ENCODE results near the gene C1D. TPM values are rescaled to one million over a fixed set of nuclear protein-coding genes. Genes with fewer than 3 reads are reported as not detected.

The C1D gene
- polyA plus RNA-seq, 1 donor from 2014 or later: 53.0 TPM

DNA sequence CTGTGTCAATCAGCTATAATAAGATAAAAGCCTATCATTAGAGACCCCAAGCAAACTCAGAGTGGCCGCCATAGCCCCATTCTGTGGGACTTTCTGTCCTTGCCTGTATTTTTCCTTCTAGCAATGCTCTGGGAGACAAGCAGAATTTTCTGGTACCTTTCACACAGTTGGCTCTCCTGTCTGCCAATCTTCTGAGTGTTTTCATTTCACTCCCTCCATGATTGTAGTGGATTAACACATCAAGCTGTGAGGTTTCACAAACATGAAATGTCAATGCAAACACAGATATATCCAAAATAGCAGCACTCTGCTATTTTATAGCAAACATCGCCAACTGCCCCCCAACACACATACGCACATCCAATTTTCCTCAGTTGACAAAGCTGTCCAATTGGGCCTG lies 64.9 kb downstream of the C1D start:
- Histone ChIP-seq H3K36me3 (ENCODE audit: insufficient read depth, low read length) (no peaks in the 10 kb centered on the region), H3K27me3 (ENCODE audit: insufficient read depth, low read depth, low read length) (no peaks in the 10 kb centered on the region), H3K79me2 (replicated peaks; ENCODE audit: insufficient read depth, low read length) (no peaks in the 10 kb centered on the region), H3K9ac (ENCODE audit: low read length) (no peak overlapping the region), H3K9me2 (ENCODE audit: insufficient read depth, low read length) (no peaks in the 10 kb centered on the region), H3K9me3 (ENCODE audit: low read length) (no peaks in the 10 kb centered on the region), H3F3A (ENCODE audit: insufficient read depth, low read length, poor library complexity, severe bottlenecking) (no peaks in the 10 kb centered on the region), H3K4me2 (ENCODE audit: low read length) (no peak overlapping the region), H4K20me1 (ENCODE audit: insufficient read depth) (no peaks in the 10 kb centered on the region), H3K4me3 (ENCODE audit: low read length) (no peak overlapping the region), H3K27ac (ENCODE audit: low read length) (no peak overlapping the region), H2AFZ (ENCODE audit: low read depth, low read length) (no peak overlapping the region)
- no peak for TF ChIP-seq RAD21 (conservative IDR thresholded peaks at IDR 0.05)
- TF ChIP-seq TAF1 (IDR thresholded peaks at IDR 0.05; ENCODE audit: low read depth): no peak
- TF ChIP-seq, protein P1, sequence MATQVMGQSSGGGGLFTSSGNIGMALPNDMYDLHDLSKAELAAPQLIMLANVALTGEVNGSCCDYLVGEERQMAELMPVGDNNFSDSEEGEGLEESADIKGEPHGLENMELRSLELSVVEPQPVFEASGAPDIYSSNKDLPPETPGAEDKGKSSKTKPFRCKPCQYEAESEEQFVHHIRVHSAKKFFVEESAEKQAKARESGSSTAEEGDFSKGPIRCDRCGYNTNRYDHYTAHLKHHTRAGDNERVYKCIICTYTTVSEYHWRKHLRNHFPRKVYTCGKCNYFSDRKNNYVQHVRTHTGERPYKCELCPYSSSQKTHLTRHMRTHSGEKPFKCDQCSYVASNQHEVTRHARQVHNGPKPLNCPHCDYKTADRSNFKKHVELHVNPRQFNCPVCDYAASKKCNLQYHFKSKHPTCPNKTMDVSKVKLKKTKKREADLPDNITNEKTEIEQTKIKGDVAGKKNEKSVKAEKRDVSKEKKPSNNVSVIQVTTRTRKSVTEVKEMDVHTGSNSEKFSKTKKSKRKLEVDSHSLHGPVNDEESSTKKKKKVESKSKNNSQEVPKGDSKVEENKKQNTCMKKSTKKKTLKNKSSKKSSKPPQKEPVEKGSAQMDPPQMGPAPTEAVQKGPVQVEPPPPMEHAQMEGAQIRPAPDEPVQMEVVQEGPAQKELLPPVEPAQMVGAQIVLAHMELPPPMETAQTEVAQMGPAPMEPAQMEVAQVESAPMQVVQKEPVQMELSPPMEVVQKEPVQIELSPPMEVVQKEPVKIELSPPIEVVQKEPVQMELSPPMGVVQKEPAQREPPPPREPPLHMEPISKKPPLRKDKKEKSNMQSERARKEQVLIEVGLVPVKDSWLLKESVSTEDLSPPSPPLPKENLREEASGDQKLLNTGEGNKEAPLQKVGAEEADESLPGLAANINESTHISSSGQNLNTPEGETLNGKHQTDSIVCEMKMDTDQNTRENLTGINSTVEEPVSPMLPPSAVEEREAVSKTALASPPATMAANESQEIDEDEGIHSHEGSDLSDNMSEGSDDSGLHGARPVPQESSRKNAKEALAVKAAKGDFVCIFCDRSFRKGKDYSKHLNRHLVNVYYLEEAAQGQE (IDR thresholded peaks at IDR 0.05; ENCODE audit: borderline replicate concordance): no peak
- TF ChIP-seq EZH2 (IDR thresholded peaks at IDR 0.05; ENCODE audit: borderline replicate concordance, insufficient read depth, low read length, poor library complexity, severe bottlenecking): no peak
- no peak for TF ChIP-seq EP300 (conservative IDR thresholded peaks at IDR 0.05; ENCODE audit: poor library complexity, severe bottlenecking)
- TF ChIP-seq, protein P2, sequence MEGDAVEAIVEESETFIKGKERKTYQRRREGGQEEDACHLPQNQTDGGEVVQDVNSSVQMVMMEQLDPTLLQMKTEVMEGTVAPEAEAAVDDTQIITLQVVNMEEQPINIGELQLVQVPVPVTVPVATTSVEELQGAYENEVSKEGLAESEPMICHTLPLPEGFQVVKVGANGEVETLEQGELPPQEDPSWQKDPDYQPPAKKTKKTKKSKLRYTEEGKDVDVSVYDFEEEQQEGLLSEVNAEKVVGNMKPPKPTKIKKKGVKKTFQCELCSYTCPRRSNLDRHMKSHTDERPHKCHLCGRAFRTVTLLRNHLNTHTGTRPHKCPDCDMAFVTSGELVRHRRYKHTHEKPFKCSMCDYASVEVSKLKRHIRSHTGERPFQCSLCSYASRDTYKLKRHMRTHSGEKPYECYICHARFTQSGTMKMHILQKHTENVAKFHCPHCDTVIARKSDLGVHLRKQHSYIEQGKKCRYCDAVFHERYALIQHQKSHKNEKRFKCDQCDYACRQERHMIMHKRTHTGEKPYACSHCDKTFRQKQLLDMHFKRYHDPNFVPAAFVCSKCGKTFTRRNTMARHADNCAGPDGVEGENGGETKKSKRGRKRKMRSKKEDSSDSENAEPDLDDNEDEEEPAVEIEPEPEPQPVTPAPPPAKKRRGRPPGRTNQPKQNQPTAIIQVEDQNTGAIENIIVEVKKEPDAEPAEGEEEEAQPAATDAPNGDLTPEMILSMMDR (IDR thresholded peaks at IDR 0.05; ENCODE audit: poor library complexity, severe bottlenecking): no peak
- no peak for TF ChIP-seq MXI1 (conservative IDR thresholded peaks at IDR 0.05; ENCODE audit: poor library complexity, severe bottlenecking)
- TF ChIP-seq POLR2AphosphoS5 (IDR thresholded peaks at IDR 0.05): no peak
- TF ChIP-seq SMC3 (conservative IDR thresholded peaks at IDR 0.05; ENCODE audit: poor library complexity): no peak

DNA sequence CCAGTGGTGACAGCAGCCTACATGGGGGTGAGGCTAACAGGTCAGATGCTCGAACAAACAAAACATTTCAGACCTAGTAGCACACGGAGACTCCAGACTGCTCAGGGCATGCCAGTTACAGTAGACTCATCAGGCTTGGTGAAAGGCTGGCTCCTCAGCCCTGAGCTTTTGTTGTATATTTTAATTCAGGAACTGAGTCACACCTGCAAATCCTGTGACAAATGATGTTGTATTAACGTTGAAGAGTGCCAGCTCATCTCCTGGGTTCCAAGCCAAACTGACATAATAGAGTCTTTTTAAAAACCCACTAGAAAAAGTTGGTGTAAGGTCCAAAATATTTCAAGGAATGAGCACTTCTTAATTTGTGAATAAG lies 65.3 kb downstream of the C1D start:
- Histone ChIP-seq H4K20me1 (ENCODE audit: insufficient read depth) (no peaks in the 10 kb centered on the region), H3K9me3 (ENCODE audit: low read length) (no peaks in the 10 kb centered on the region), H3K4me2 (ENCODE audit: low read length) (no peak overlapping the region), H3K9ac (ENCODE audit: low read length) (no peak overlapping the region), H3F3A (ENCODE audit: insufficient read depth, low read length, poor library complexity, severe bottlenecking) (no peaks in the 10 kb centered on the region), H3K79me2 (replicated peaks; ENCODE audit: insufficient read depth, low read length) (no peaks in the 10 kb centered on the region), H3K27ac (ENCODE audit: low read length) (no peak overlapping the region), H3K27me3 (ENCODE audit: insufficient read depth, low read depth, low read length) (no peaks in the 10 kb centered on the region), H3K9me2 (ENCODE audit: insufficient read depth, low read length) (no peaks in the 10 kb centered on the region), H3K4me3 (ENCODE audit: low read length) (no peak overlapping the region), H2AFZ (ENCODE audit: low read depth, low read length) (no peak overlapping the region), H3K36me3 (ENCODE audit: insufficient read depth, low read length) (no peaks in the 10 kb centered on the region)
- TF ChIP-seq SMC3 (conservative IDR thresholded peaks at IDR 0.05; ENCODE audit: poor library complexity): no peak
- TF ChIP-seq EP300 (conservative IDR thresholded peaks at IDR 0.05; ENCODE audit: poor library complexity, severe bottlenecking): no peak
- TF ChIP-seq POLR2AphosphoS5 (IDR thresholded peaks at IDR 0.05): no peak
- TF ChIP-seq, protein P1 (IDR thresholded peaks at IDR 0.05; ENCODE audit: borderline replicate concordance): no peak
- TF ChIP-seq TAF1 (IDR thresholded peaks at IDR 0.05; ENCODE audit: low read depth): no peak
- TF ChIP-seq, protein P2 (IDR thresholded peaks at IDR 0.05; ENCODE audit: poor library complexity, severe bottlenecking): no peak
- no peak for TF ChIP-seq RAD21 (conservative IDR thresholded peaks at IDR 0.05)
- TF ChIP-seq EZH2 (IDR thresholded peaks at IDR 0.05; ENCODE audit: borderline replicate concordance, insufficient read depth, low read length, poor library complexity, severe bottlenecking): no peak
- TF ChIP-seq MXI1 (conservative IDR thresholded peaks at IDR 0.05; ENCODE audit: poor library complexity, severe bottlenecking): no peak

Measured in neural cell (in vitro differentiated cells).